Testis (tissue), 2 donors: ENCODE data around the gene TBC1D16.

Source experiments
- CTCF ChIP-seq, 3 experiments: fragments of 450-650 bp in 2 of 3; fragments of 200-600 bp in 1 of 3; sonication (generic) in 1 of 3; IDR thresholded peaks; one replicate each; pipeline ENCODE4 v1.5.1; 2016 to 2019; ENCODE audit warnings: antibody characterized with exemption in 3 of 3, mild to moderate bottlenecking in 2 of 3, moderate library complexity in 1 of 3
- POLR2A ChIP-seq: fragments of 450-650 bp; IDR thresholded peaks from one replicate; pipeline ENCODE4 v1.6.1; 2017; ENCODE audit warnings: antibody characterized with exemption, mild to moderate bottlenecking, moderate library complexity

- TF ChIP-seq CTCF (IDR thresholded peaks at IDR 0.05) (no peak), POLR2A (no peak)
Observed at GRCh38 chr17:80068301-80069222, 32.9 kb upstream of the TBC1D16 start.
